Gastrocnemius medialis (tissue), 4 donors: ENCODE results near the gene RRBP1. TPM values are rescaled to one million over a fixed set of nuclear protein-coding genes. Genes with fewer than 3 reads are reported as not detected.
A peak's percentile ranks its signal among the peaks of the same experiment; 100 is the strongest.

Source experiments
- ATAC-seq, 2 donors: fragments of 150-250 bp; one replicate each; pipeline ENCODE4 v1.9.1; 2016
- DNase-seq, 2 donors: peaks; one replicate each; pipeline ENCODE4 v3.0.0-alpha.2; 2019
- H3K27ac ChIP-seq, 4 donors: fragments of 200-600 bp; sonication (generic); 1 replicate in 1 of 4; 2 replicates in 3 of 4; pipeline ENCODE4 v1.5.1; 2016 to 2018; ENCODE audit warnings: mild to moderate bottlenecking in 2 of 4, moderate library complexity in 1 of 4
- H3K27me3 ChIP-seq, 3 donors: fragments of 200-600 bp; sonication (generic) in 2 of 3; 1 replicate in 1 of 3; 2 replicates in 2 of 3; pipeline versions ENCODE4 v1.5.1 to v1.6.0; 2016 to 2019; ENCODE audit warnings: mild to moderate bottlenecking in 1 of 3, moderate library complexity in 1 of 3
- H3K36me3 ChIP-seq, 2 donors: fragments of 200-600 bp; sonication (generic) in 1 of 2; one replicate each; pipeline ENCODE4 v1.5.1; 2017 to 2018
- H3K4me1 ChIP-seq, 2 donors: fragments of 200-600 bp; sonication (generic) in 1 of 2; one replicate each; pipeline ENCODE4 v1.5.1; 2016 to 2017; ENCODE audit warnings: mild to moderate bottlenecking in 2 of 2
- H3K4me3 ChIP-seq, 4 donors: fragments of 200-600 bp; sonication (generic) in 3 of 4; 1 replicate in 1 of 4; 2 replicates in 3 of 4; pipeline ENCODE4 v1.5.1; 2016 to 2019; ENCODE audit warnings: mild to moderate bottlenecking in 2 of 4
- H3K9me3 ChIP-seq, 3 donors: fragments of 200-600 bp; sonication (generic) in 2 of 3; 1 replicate in 1 of 3; 2 replicates in 2 of 3; pipeline ENCODE4 v1.5.1; 2016 to 2019
- CTCF ChIP-seq, 5 experiments: fragments of 450-650 bp in 3 of 5; fragments of 200-600 bp in 2 of 5; sonication (generic) in 2 of 5; IDR thresholded peaks in 4 of 5; conservative IDR thresholded peaks in 1 of 5; 1 replicate in 4 of 5; 2 replicates in 1 of 5; pipeline ENCODE4 v1.5.1; 2016 to 2019; ENCODE audit warnings: antibody characterized with exemption in 5 of 5, mild to moderate bottlenecking in 3 of 5, moderate library complexity in 3 of 5
- POLR2A ChIP-seq, 2 donors: fragments of 450-650 bp; IDR thresholded peaks; one replicate each; pipeline ENCODE4 v1.6.1; 2017; ENCODE audit warnings: antibody characterized with exemption in 2 of 2, mild to moderate bottlenecking in 2 of 2, moderate library complexity in 2 of 2
- in situ Hi-C, 4 donors: fragments of 200-750 bp; cut with MboI; loops; one replicate each; pipeline versions ENCODE4 v1.15.0 to v1.8.0; 2017; ENCODE audit warnings: low sequenced_read_pairs in 4 of 4
- intact Hi-C: fragments of 100-400 bp; cut with DNase I; formaldehyde crosslinking; loops from one replicate; pipeline ENCODE4 v1.15.1; 2023; ENCODE audit warnings: low total_unique reads
- total RNA-seq, 4 donors: library from RNA; depleted of rRNA; stranded (reverse); fragments of >200 nt; gene quantifications; one replicate each; pipeline versions ENCODE4 v1.1.0 to v1.2.3, GENCODE V29; 2016

The RRBP1 gene
- total RNA-seq, 4 donors from 2014 or later: 14.1 to 22.7 (median 17.9) TPM

- in situ Hi-C loops: loop anchor here in 1 of 4 donors (25.0 kb wide), 1 partner anchor 105 kb away; no protein-coding TSS in a partner anchor
- Histone ChIP-seq H3K27me3 (no peaks in the 10 kb centered on the region), H3K4me3 (no peak overlapping the region), H3K9me3 (no peaks in the 10 kb centered on the region), H3K27ac (peak overlapping the region in 1 of 4 donors; percentile 20), H3K36me3 (peaks cover 0 to 10% of the 10 kb centered on the region in 2 donors), H3K4me1 (peaks cover 16 to 19% of the 10 kb centered on the region in 2 donors)
- intact Hi-C loops: no loop called here
- DNase-seq: no peak
- ATAC-seq: peak in 1 of 2 donors; percentile 56
- no peak for TF ChIP-seq CTCF (IDR thresholded peaks at IDR 0.05 in 4 of 5, conservative IDR thresholded peaks at IDR 0.05 in 1 of 5)
- TF ChIP-seq POLR2A (IDR thresholded peaks at IDR 0.05): no peak
Observed at GRCh38 chr20:17657079-17657825, 24.8 kb downstream of the RRBP1 start.

- ATAC-seq: no peak
- TF ChIP-seq CTCF (IDR thresholded peaks at IDR 0.05 in 4 of 5, conservative IDR thresholded peaks at IDR 0.05 in 1 of 5) (no peak), POLR2A (IDR thresholded peaks at IDR 0.05) (no peak)
- H3K4me3 ChIP-seq: no peak overlapping the region
- no peaks in the 10 kb centered on the region for H3K9me3 ChIP-seq
- no peak for DNase-seq
- H3K36me3 ChIP-seq: peaks cover 0 to 10% of the 10 kb centered on the region in 2 donors
- H3K27ac ChIP-seq: peak overlapping the region in 1 of 4 donors; percentile 20
- intact Hi-C loops: no loop called here
- H3K27me3 ChIP-seq: no peaks in the 10 kb centered on the region
- in situ Hi-C loops: loop anchor here in 1 of 4 donors (25.0 kb wide), 1 partner anchor 106 kb away; no protein-coding TSS in a partner anchor
- peaks cover 10 to 20% of the 10 kb centered on the region in 2 donors for H3K4me1 ChIP-seq
Observed at GRCh38 chr20:17655865-17656479, 26.1 kb downstream of the RRBP1 start.

GRCh38 chr20:17655286-17655651, 26.8 kb downstream of the RRBP1 start:
- Histone ChIP-seq H3K4me3 (no peak overlapping the region), H3K27me3 (no peaks in the 10 kb centered on the region), H3K36me3 (peaks cover 0 to 10% of the 10 kb centered on the region in 2 donors), H3K4me1 (peaks cover 13 to 20% of the 10 kb centered on the region in 2 donors), H3K27ac (no peak overlapping the region), H3K9me3 (no peaks in the 10 kb centered on the region)
- in situ Hi-C loops (loop anchor here in 1 of 4 donors (25.0 kb wide), 1 partner anchor 107 kb away; no protein-coding TSS in a partner anchor), intact Hi-C loops (no loop called here)
- TF ChIP-seq POLR2A (IDR thresholded peaks at IDR 0.05) (no peak), CTCF (IDR thresholded peaks at IDR 0.05 in 4 of 5, conservative IDR thresholded peaks at IDR 0.05 in 1 of 5) (no peak)
- ATAC-seq (no peak), DNase-seq (no peak)

- Histone ChIP-seq H3K27ac (no peak overlapping the region), H3K4me3 (no peak overlapping the region), H3K9me3 (no peaks in the 10 kb centered on the region), H3K27me3 (no peaks in the 10 kb centered on the region), H3K36me3 (peaks cover 0 to 10% of the 10 kb centered on the region in 2 donors), H3K4me1 (peaks cover 16 to 20% of the 10 kb centered on the region in 2 donors)
- TF ChIP-seq POLR2A (IDR thresholded peaks at IDR 0.05): no peak
- peak in 3 of 5 experiments; percentile 25 to 50 (median 37) for TF ChIP-seq CTCF (IDR thresholded peaks at IDR 0.05 in 4 of 5, conservative IDR thresholded peaks at IDR 0.05 in 1 of 5)
- ATAC-seq (no peak), DNase-seq (no peak)
- intact Hi-C loops (no loop called here), in situ Hi-C loops (loop anchor here in 1 of 4 donors (25.0 kb wide), 1 partner anchor 108 kb away; no protein-coding TSS in a partner anchor)
Observed at GRCh38 chr20:17654649-17655285, 27.3 kb downstream of the RRBP1 start.
